Activated CD4-positive, CD25-positive, alpha-beta regulatory T cell treated with anti-CD3 and anti-CD28 coated beads, Interleukin-2, amount 50 U/mL, for 24 hours (primary cell): Measurements from ENCODE around the gene MORN1.
A peak's percentile ranks its signal among the peaks of the same experiment; 100 is the strongest.
"Not testable (repeated sequence)": the region's sequence is repeated elsewhere in the genome, so short reads cannot be mapped to it uniquely, and the experiment has no call there.

Experiments
- ATAC-seq, 2 donors: fragments of 150-1000 bp; cut with Tn5 transposase; one replicate each; pipeline ENCODE4 v1.10.0; 2021; ENCODE audit warnings: mild to moderate bottlenecking in 1 of 2, moderate library complexity in 1 of 2

MORN1 gene

DNA sequence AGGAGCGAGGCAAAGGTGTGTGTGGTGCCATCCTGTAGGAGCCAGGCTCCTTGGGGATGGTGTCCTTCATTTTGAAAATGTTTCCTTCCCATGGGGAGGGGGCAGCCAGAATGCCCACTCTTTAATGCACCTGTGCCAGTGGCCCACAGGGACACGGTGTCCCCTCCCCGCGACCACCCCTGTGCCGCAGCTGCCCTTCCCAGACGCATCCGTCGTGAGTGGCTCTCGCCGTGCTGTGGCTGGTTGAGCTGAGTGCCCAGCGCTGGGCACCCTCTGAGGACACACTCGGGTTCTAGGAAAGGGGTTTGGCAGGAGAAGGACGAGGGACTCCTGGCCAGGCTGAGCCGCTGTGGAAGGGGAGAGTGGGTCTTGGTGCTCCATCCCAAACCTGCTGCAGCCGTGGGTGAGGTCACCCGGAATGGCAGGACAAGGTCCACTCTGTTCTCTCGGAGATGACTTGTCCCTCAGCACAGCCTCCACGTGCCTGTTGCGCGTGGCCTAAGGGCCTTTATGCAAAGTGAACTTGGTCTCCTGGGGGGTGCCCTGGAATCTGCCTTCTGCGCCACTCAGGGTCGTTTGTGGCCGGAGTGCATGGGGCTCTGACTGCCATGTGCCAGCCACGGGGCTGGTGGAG, 88.9 kb downstream of the MORN1 start:
- no peak for ATAC-seq

DNA sequence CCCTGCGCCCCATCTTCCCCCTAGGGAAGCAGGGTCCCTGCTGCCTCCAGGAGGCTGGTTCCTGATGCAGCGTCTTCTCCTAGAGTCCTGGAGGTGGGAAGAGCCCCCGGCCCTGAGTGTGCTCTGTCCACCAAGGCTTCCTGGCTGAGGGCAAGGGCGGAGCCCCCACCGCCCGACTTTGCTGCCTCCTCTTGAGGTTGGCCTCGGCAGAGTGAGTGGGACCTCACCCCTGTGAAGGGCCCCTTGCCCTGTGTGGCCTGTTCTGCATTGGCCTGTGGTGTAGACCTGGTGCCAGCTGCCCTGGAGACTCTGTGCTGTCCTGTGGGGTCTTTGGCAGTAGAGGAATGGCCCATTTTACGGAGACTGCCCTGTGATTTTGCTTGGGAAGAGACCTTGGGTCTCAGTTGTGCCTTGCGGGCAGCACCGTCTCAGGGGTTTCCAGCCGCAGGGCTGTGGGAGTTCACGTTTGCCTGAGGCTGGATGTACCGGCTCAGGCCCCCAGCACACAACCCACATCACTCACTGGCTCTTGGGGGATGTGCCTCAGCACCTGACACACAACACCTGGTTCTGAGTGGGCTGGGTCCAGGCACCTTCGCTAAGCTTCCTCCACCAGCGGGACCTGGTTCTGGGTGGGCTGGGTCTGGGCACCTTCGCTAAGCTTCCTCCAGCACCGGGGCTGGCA, 89.6 kb downstream of the MORN1 start:
- no peak for ATAC-seq

DNA sequence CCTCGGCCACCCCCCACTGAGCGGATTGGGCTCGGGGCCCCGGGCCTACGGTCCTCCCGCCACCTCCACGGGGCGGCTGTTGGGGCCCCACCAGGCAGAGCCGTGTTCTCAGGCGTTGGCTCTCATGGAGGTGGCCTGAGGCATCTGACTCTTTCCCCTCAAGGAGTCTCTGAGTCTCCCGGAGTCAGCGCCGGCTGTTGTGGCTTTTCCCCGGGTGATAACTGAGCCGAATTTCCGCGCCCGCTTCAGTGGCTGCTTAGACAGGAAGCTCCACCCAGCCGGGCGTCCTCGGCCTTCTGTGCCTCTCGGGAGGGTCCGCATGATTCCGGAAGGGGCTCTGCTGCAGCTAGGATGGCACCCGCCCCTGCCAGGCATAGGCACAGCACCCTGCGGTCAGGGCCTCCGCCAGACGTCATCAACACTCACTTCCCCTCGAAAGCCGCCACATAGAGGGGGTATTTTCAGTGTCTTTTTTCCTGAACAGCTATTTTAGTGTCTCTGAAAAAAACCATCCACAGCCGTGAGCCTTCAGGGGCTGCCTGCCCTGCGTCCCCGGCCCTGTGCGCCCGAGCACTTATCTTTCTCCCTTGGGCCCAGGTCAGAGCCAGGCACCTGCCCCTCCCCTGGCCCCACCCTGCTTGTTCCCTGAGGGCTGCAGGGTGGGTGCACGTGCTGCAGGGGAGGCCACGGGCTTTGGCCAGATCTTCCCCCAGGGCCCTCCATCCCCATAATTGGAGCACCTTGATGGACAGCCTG, 90.3 kb downstream of the MORN1 start:
- peak; percentile 78 to 81 for ATAC-seq

DNA sequence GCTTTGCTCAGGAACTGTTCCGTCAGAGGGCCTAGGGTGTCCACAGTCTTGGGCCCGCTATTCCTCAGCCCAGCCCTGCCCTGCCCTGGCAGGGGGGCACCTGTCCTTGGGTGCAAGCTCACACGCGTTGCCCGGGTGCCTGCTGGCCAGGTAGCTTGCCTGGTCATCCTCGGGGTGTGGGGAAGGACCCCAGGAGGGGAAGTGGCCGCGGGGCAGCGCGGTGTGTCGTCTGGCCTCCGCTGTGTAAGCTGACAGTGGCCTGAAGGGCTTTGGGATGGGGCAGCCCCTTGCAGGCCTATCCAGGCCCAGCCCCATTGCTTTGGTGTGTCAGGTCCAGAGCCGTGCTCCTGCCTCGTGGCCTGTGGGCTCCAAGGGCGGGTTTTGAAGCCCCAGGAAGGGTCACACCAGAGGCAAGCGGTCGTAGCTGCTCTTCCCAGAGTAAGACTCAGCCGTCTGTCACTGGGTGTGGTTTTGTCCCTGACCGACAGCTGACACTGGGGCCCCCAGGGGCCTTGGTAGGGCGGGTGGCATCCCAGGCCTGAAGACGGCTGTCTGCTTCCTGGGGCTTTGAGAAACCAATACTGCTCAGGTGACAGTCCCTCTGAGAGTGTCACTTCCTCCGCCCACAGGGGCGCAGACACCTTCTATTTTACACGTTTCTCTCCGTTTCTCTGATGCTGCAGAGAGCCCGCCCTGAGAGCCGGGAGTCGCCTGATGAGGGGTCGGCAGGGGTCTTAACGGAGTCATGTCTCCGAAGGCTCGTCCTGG, 91.2 kb downstream of the MORN1 start:
- peak; percentile 89 to 90 for ATAC-seq

DNA sequence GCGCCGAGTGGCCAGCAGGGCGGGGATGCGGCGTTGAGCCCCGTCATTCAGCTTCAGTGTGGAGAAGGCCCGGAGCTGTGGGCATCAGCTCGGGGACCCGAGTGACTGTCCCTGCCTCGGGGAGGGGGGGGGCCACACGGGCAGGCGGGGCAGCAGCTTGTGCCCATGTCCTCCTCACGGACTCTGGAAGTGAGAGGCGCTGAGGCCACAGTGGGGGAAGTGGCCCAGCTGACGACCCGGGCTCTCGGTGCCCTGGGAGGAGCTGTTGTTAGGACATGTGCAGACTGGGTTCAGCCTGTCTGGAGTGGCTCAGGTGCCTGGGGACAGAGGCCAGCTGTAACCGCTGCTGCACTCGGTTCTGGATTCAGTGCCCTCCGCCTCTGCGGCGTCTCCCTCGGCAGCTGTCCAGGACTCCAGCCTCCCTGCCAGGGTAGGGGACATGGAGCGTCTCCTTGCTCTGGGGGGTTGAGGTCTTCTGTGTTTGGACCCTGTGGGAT, 92.2 kb downstream of the MORN1 start:
- no peak for ATAC-seq

DNA sequence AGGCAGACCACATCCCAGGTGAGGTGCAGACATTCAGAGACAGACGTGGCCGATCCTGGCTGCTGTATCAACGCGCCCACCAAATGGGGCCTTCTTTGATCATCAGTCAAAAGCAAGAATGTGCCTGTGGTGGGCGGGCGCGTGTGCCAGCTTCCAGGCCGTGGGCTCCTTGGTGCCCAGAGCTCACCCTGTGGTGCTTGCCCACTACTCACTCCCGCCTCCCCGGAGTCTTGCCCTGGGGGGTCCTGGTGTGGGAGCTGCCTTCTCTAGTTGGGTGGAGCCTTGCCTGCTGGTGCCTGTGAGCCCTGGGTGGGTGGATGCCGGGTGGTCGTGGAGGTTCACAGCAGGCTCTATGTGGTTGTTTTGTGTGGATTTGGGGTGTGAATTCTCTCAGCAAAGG, 92.7 kb downstream of the MORN1 start:
- no peak for ATAC-seq

DNA sequence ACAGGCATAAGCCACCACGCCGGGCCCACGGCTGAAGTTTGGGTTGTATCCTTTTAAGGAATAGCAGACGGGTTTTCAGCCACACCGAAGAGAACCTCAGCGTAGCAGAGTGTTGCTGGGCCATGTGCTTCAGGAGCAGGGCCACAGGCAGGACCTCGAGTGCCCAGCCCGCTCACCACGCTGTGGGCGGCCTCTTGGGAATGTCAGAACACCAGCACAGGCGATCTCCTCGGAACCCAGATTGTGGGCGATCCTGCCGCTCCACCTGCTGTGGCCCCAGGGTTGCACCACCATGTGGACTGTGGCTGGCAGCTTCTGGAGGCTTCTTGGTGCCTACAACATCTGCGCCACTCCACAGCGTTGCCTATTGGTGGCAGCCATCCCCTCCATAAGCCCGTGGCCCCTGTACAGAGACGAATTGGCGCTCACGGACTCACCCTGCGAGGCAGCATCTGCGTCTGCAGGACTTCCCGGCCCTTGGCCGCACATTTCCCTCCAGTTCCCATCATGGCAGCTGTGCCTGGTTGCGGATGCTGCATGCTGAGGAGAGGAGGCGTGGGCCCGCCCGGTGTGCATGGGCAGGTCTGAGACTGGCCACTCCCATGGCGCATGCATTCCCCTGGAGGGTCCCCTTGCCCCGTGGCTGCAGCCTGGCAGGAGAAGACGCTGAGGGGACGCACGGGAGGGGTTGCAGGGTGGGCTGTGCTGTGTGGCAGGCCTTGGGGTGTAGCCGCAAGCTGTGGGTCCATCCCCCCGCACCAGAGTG, 93.9 kb downstream of the MORN1 start:
- no peak for ATAC-seq

DNA sequence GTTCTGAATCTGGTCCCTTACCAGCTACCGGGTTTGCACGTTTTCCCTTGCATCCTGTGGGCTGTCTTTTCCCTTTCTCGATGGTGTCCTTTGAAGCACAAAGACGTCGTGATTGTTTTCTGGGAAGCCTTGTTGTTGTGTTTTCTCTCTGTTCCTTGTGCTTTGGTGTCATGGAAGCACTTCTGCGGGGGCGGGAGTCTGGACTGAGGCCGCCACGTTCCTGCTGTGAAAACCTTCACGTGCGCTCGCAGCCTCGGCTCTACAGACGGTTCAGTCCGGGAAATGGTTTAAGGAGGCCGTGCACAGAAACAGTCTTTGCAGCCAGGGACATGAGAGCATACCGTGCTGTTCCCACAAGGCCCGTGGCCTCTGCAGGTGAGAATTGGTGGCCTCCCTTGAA, 94.7 kb downstream of the MORN1 start:
- no peak for ATAC-seq

DNA sequence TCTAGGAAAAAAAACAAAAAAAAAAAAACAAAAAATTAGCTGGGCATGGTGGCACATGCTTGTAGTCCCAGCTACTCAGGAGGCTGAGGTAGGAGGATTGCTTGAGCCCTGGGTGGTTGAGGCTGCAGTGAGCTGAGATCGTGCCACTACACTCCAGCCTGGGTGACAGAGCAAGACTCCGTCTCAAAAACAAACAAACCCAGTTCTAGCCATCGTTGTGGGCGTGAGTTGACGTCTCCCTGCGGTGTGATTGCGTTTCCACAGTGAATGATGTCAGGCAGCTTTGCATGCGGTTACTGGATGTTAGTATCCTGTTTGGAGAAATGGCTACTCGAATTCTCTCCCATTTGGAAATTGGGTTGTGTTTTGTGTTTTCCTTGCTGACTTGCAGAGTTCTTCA, 95.1 kb downstream of the MORN1 start:
- not testable (repeated sequence) for ATAC-seq

DNA sequence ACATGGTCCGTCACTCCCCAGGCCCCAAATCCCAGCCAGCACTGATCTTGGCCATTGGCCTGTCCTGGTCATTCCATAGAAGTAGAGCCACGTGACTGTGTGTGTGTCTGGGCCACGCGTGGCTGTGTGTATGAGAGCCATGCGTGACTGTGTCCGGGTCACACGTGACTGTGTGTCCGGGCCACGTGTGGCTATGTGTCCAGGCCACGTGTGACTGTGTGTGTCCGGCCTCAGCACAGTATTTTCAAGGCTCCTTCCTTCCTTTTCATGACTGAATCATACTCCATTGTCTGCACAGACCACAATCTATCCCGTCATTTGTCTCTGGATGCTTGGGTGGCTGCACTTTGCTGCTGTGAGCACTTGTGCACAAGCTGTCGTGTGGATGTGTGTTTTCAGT, 95.8 kb downstream of the MORN1 start:
- ATAC-seq, result no peak

DNA sequence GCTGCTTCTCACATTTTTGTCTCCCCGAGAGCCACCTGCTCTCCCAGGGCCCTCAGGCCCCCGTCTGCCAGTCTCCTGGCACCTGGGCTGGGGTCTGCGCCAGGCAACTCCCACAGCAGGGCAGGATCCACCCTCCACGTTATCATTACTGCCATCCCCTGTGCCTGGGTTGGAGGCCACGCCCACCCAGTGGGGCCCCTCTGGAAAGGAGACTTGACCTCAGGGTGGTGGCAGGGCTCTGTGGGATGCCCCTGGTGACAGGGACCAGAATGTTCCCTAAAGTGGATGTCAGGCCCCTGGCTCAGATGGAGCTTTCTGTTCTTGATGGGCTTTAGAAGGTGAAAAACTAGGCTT, 96.7 kb downstream of the MORN1 start:
- no peak for ATAC-seq

DNA sequence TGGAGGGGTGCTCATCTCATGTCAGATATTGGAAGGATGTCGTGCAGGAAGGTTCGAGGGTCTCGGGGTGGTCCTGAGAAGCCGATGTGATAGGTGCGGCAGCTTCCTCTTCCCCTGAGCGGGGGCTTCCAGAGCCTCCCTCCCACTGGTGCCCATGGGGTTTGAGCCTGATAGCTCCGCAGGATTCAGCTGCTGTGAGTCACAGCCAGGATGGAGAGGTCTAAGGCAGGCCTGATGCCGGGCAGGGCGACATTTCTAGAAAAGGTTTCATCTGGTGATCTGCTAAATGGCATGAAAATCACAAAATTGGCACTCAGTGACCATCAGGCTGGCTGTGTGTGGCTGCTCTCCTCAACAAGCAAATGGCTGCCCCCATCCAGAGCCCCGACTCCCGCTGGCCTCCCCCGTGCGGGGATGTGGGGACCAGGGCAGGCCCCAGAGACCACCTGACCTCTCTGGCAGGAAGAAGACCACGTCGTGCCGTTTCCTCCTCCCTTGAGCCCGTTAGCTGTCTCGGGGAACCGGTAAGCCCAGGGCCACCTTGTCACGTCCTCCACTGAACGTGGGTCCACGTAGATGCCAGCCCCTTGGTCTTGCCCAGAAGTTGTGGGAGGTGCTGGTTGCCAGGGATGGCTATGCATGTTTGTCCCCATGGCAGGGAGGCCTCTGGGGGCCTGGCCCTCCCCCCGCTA, 97.2 kb downstream of the MORN1 start:
- no peak for ATAC-seq

DNA sequence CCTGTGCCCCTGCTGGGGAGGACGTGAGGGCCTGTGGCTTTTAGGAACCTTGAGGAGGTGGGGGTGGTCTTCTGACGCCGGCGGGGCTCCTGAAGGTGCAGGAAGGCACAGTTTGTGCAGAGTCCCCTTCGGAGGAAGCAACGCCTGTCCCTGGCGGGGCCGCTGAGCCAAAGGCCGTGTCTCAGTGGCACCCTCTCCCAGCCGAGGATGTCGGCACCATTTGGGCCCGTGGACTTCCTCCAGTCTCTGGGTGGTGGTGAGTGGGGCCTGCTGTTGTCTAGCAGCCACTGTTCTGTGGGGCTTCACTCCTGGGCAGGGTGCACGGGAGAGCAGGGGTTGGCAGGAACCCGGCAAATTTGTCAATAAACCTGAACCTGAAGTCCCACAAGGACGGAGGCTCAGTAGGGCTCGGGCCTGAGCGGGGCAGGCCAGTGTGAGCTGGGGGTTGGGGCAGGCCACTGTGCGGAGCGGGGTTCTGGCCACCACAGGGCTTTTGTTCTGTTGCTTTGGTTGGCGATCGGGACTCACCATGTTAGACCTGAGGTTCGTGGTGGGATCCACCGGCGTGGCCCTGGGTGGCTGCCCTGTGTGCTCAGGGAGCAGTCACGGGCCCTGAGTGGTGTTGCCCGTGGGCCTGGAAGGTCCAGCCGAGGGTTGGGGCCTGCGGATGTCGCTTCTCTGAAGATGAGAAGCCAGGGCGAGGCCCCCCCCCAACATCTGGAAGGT, 98.5 kb downstream of the MORN1 start:
- ATAC-seq, result no peak

DNA sequence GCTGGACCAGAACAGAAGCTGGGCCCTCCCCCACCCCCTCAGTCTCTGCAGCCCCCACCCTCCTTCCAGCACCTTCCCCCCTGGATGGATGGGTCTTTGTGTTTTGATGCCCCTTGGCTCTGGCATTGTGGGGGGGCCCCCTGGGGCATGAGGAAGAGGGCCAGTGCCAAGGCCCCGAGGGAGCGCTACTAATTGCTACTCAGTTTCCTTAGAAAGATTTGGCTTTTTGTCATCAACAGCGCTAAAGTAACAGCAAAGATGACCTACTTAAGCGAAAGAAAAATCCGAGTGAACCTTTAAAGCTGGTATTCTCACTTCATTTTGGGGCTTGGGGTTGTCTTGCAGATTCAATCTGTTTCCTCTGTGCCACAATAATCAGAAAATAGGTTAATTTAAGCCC, 99.8 kb downstream of the MORN1 start:
- no peak for ATAC-seq

DNA sequence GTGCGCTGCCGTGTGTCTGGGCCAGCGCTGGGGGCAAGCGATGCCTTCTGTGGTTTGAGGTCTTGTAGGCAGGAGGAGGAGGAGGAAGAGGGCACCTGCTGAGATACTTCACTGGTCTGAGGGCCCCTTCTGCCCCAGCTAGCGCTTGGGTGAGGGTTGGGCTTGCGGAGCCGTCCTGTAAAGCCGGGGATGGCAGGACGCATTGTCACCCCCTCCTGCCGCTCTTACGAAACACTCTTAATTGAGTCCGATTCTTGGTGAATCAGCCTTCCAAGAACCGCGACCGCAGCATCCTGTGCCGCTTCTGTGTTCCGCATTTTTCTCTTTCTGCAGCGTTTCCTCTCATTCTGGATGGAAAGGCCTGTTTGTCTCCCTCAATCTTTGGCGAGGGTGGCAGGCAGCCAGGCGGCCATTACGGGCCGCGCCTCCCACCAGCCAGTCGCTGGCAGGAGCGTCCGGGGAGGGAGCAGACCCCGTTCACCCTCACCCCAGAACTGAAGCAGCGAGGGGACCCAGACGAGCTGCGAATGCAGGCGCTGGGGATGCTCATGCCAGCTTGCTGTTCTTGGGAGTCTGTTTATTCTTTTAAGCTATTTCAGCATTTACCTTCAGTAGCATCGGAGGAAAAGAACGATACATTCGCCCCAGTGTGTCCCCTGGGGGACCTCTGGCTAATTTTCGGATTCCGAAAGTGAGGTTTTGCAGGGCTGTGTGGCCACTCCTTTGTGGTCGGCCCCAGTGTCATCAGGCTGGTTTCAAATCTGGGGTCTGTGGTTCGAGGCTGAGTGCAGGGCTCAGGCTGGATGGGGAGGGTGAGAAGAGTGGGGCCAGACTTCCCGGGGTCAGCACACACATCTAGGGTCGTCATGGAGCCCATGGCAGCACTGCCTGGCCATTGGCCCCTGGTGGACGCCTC, 100.5 kb downstream of the MORN1 start:
- ATAC-seq, result peak; percentile 90 to 91

DNA sequence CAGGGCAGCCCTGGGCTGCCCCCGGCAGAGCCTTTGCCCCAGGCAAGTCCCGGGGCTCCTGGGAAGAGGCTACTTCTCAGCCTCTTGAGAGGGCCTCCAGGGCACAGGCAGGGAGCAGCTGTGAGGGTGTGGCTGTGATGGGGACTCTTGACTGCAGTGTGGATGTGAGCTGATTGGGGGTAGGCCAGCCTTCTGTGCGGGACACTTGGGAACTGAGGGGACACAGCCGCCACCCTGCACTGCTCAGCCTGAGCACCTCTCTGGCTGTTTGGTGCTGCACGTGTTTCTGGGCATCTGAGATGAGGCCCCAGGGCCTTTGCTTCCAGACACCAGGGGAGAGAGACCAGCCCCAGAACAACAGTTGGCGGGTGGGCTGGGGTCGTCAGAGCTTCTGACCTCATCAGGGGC, 101.2 kb downstream of the MORN1 start:
- ATAC-seq, result peak; percentile 37 to 43

DNA sequence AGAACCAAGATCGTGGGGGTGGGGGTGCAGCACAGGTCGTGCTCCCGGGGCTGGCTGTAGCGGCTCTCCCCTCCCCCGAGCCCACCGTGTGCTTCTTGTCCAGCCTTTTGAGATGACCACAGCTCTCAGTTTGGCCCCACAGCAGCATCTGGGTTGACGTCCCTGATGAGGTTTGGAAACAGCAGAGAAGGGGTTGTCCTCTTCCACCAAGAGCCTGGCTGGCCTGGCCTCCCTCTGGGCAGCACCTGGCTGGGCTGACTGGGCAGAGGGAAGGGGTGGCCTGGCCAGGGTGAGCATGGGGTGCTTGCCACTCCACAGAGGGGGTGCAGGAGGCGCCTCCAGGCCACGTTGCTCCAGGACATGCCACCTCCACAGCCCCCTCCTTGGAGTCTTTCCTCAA, 101.7 kb downstream of the MORN1 start:
- ATAC-seq, result no peak

DNA sequence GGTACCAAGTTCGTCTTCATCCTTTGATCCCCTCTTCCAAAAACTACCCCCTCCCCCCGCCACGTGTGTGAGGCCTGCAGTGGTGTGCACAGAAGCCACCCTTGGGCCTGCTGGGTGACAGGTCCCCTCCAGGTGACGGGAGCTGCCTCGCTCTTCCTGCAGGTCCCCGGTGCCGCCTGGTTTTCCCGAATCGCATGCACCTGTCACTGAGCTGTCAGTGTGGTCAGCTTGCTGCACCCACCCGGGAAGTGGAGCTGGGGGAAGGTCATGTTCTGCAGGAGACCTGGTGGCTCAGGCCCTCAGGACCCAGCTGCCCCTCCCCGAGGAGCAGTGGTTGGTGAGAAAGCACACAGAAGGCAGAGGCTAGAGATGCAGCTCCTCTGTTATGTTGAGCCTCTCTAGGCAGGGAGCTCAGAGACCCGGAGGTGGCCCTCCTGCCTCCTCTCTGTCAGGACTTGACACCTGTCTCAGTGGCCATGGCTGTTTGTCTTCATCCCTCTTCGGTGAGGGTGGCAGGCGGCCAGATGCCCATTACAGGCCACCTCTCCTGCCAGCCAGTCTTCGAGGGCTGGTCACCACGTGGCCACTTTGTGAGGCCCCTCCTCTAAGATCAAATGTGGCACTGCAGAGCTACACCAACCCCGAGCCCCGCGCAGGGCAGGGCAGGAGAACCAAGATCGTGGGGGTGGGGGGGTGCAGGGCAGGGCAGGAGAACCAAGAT, 102.4 kb downstream of the MORN1 start:
- ATAC-seq, result no peak

DNA sequence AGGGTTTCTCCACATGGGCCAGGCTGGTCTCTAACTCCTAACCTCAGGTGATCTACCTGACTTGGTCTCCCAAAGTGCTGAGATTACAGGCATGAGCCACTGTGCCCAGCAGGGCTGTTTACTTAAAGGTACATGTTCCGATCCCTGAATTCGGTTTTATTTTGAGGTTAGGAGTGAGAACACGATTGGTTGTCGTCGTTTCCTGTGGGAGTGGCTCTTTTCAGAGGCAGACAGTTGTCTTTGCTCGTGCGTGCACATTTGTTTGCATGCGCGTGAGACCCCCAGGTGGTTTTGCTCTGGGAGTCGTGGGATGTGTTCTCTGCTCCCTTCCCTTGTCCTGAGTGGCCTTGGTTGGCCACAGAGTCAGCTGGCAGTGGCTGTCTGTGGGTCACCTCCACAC, 103.0 kb downstream of the MORN1 start:
- no peak for ATAC-seq
